T-cell (primary cell): ENCODE data around the gene DLG4. TPM values are rescaled to one million over a fixed set of nuclear protein-coding genes. Genes with fewer than 3 reads are reported as not detected.
A peak's percentile ranks its signal among the peaks of the same experiment; 100 is the strongest.

Source experiments
- ATAC-seq, 4 experiments: fragments of 200-7000 bp in 3 of 4; fragments of 150-1000 bp in 1 of 4; cut with Tn5 transposase; replicated peaks in 1 of 4; 1 replicate in 3 of 4; 2 replicates in 1 of 4; pipeline ENCODE4 v1.10.0; 2021; ENCODE audit warnings: moderate library complexity in 3 of 4, mild to moderate bottlenecking in 2 of 4, moderate number of reproducible peaks in 1 of 4
- CTCF ChIA-PET, 2 donors: fragments of 300-600 bp; sonication (Branson Sonifier 250); formaldehyde crosslinking; loops; one replicate each; lab custom pipeline; 2022; ENCODE audit warnings: antibody characterized with exemption in 2 of 2; lab: Charles Lee
- POLR2A ChIA-PET, 2 donors: fragments of 300-600 bp; sonication (Branson Sonifier 250); formaldehyde crosslinking; loops; one replicate each; lab custom pipeline; 2022; ENCODE audit warnings: antibody characterized with exemption in 2 of 2; lab: Charles Lee
- DNase-seq, 35 experiments: peaks; one replicate each; pipeline versions ENCODE4 v3.0.0 to v3.0.0-alpha.2; 2013 to 2023
- H3K27ac ChIP-seq: one replicate; pipeline ENCODE4 v1.5.1; 2013; ENCODE audit warnings: low read length
- H3K27me3 ChIP-seq, 2 experiments: replicated peaks in 1 of 2; 1 replicate in 1 of 2; 2 replicates in 1 of 2; pipeline versions ENCODE4 v1.6.1 to v1.7.0; 2013; ENCODE audit warnings: low read length in 1 of 2, mixed read lengths in 1 of 2; ENCODE audit not compliant: control insufficient read depth in 2 of 2, insufficient read depth in 2 of 2; ENCODE audit errors: extremely low read depth in 1 of 2
- H3K36me3 ChIP-seq, 2 donors: 1 replicate in 1 of 2; 2 replicates in 1 of 2; pipeline versions ENCODE4 v1.6.1 to v1.7.0; 2013; ENCODE audit warnings: low read length in 1 of 2; ENCODE audit not compliant: control insufficient read depth in 2 of 2, insufficient read depth in 1 of 2; ENCODE audit errors: extremely low read depth in 1 of 2
- H3K4me1 ChIP-seq, 2 experiments: 1 replicate in 1 of 2; 2 replicates in 1 of 2; pipeline versions ENCODE4 v1.6.1 to v1.7.0; 2013; ENCODE audit warnings: low read length in 2 of 2, mixed read lengths in 1 of 2; ENCODE audit not compliant: insufficient read depth in 2 of 2, control insufficient read depth in 1 of 2; ENCODE audit errors: extremely low read depth in 1 of 2
- H3K4me3 ChIP-seq, 2 donors: 1 replicate in 1 of 2; 2 replicates in 1 of 2; pipeline versions ENCODE4 v1.5.1 to v1.7.0; 2013; ENCODE audit warnings: mild to moderate bottlenecking in 2 of 2, low read length in 1 of 2, moderate library complexity in 1 of 2; ENCODE audit not compliant: control insufficient read depth in 1 of 2; ENCODE audit errors: extremely low read depth in 1 of 2
- H3K9me3 ChIP-seq: 2 replicates; pipeline ENCODE4 v1.7.0; 2013
- H3K27ac Mint-ChIP-seq, 2 donors: one replicate each; pipeline ENCODE4 v1.8.0; 2020 to 2021; ENCODE audit warnings: mild to moderate bottlenecking in 2 of 2, mixed read lengths in 2 of 2
- H3K27me3 Mint-ChIP-seq, 2 donors: one replicate each; pipeline ENCODE4 v1.8.0; 2021 to 2022; ENCODE audit warnings: mixed read lengths in 2 of 2
- H3K36me3 Mint-ChIP-seq: one replicate; pipeline ENCODE4 v1.8.0; 2021; ENCODE audit warnings: mixed read lengths
- H3K4me1 Mint-ChIP-seq, 3 donors: one replicate each; pipeline ENCODE4 v1.8.0; 2020 to 2022; ENCODE audit warnings: mixed read lengths in 3 of 3, mild to moderate bottlenecking in 1 of 3
- H3K4me3 Mint-ChIP-seq, 3 donors: one replicate each; pipeline ENCODE4 v1.8.0; 2020 to 2022; ENCODE audit warnings: mild to moderate bottlenecking in 3 of 3, mixed read lengths in 3 of 3, moderate library complexity in 3 of 3
- H3K9me3 Mint-ChIP-seq, 3 donors: one replicate each; pipeline ENCODE4 v1.8.0; 2020 to 2022; ENCODE audit warnings: mixed read lengths in 3 of 3
- WGBS: methylation state at CpG from one replicate; pipeline ENCODE4 v1.1.5; 2013; ENCODE audit warnings: missing lambda C conversion rate; ENCODE audit not compliant: insufficient coverage; 5-methylcytosine and 5-hydroxymethylcytosine counted together
- total RNA-seq, 35 experiments: library from RNA in 6 of 35; stranded (reverse) in 6 of 35; fragments of 120-200 nt in 1 of 35; gene quantifications; one replicate each; pipeline versions ENCODE4 v1.2.1 to v1.2.4 and lab custom pipeline; 2013 to 2026

The DLG4 gene
- total RNA-seq (10 to 100 TPM in 2 of 5 donors, 1 to 10 TPM in 3; 8.1 to 13.6 (median 9.3) TPM), total RNA-seq (lab: John Stamatoyannopoulos, UW) (3.2 to 18.5 (median 9.9) reads per million in 29 experiments)
- 5.0 TPM for total RNA-seq (2013)

DNA sequence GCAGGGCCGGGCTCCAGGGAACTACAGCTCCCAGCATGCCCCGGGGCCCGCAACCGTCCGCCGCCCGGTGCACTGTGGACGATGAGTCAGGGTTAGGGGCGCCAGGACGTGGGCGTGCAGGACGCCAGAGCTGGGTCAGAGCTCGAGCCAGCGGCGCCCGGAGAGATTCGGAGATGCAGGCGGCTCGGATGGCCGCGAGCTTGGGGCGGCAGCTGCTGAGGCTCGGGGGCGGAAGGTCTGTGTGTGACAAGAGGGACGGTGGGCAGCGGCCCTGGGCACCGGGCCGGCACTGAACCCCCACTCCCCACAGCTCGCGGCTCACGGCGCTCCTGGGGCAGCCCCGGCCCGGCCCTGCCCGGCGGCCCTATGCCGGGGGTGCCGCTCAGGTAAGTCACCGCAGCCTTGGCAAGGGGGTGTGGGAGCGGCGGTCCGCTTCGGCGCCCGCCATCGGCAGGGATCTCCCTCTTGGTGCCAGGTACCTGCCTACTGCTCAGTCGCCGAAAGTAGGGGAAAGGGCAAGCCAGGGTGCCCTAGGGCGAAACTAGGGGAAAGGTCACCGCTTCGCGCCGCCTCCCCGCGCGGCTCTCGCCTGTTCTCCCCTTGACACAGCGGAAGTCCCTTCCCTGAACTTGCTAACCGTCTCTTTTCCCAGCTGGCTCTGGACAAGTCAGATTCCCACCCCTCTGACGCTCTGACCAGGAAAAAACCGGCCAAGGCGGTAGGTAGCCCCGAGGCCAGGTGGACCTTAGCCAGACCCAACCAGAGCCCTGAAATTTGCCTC, at the start of gene DLG4, which contains the start of gene ACADVL:
Gene DLG4 (minus strand): TSS at position 25 of the 781 bp plus-strand sequence.
Gene ACADVL (plus strand): TSS at position 127 of the 781 bp plus-strand sequence. CDS start 47 bp downstream, at position 174.
- ChIA-PET POLR2A (no interaction called here), CTCF (interaction anchor here (0.9 to 1.7 kb wide), 8 partner anchors 15 to 468 kb away, joined by 3 to 12 read pairs (median 6); partner anchors contain the start of genes PHF23 (in 2 of the 2), DVL2 (in 1 of the 2) and GABARAP (in 1 of the 2))
- Mint-ChIP-seq H3K4me3 (peak within 1 kb of the TSS; percentile 89 to 91 (median 90)), H3K27ac (peak within 1 kb of the TSS; percentile 98 to 99), H3K9me3 (no peaks in the 10 kb centered on the region), H3K36me3 (peaks cover 8% of the 10 kb centered on the region), H3K27me3 (no peaks in the 10 kb centered on the region), H3K4me1 (peaks cover 52 to 57% (median 54%) of the 10 kb centered on the region in 3 donors)
- DNase-seq (peak in 34 of 35 experiments; percentile 45 to 82 (median 62)), ATAC-seq (peak; percentile 66 to 76 (median 70))
- Histone ChIP-seq H3K36me3 (peaks cover 7 to 37% of the 10 kb centered on the region in 2 donors), H3K4me3 (peak within 1 kb of the TSS; percentile 81 to 86), H3K27ac (peak within 1 kb of the TSS; percentile 80), H3K4me1 (peaks cover 39 to 60% of the 10 kb centered on the region in 2 experiments), H3K9me3 (no peaks in the 10 kb centered on the region), H3K27me3 (no peaks in the 10 kb centered on the region)
- WGBS = under 1% methylated on average over 46 of the region's 63 CpGs

DNA sequence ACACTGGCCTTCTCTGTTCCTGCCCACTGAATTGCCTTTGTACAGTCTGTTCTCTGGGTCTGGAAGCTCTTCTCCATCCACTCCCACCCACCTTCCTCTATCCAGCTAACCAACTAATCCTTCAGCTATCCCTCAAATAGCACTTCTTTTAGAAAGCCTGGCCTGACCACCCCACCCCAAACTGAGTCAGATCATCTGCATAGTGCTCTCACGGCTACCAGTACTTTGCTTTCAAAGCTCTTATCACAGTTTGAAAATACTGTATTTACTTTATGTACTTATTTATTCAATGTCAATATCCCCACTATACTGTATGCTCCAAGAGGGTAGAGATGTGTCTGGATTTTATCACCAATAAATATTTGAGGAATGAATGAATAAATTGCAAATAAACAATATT, 47.1 kb upstream of the DLG4 start:
- H3K27ac ChIP-seq = no peak overlapping the region
- no peaks in the 10 kb centered on the region for H3K9me3 ChIP-seq
- ATAC-seq (no peak), DNase-seq (no peak)
- H3K27ac Mint-ChIP-seq = no peak overlapping the region
- no peak overlapping the region for H3K4me3 Mint-ChIP-seq
- peaks cover 19 to 21% (median 20%) of the 10 kb centered on the region in 3 donors for H3K4me1 Mint-ChIP-seq
- WGBS = no CpG with 5 or more reads among the region's 1 CpG
- H3K36me3 Mint-ChIP-seq = no peaks in the 10 kb centered on the region
- ChIA-PET CTCF (no interaction called here), POLR2A (interaction anchor here in 1 of 2 donors (0.7 kb wide), 1 partner anchor 65 kb away, joined by 3 read pairs; no protein-coding TSS in a partner anchor)
- no peaks in the 10 kb centered on the region for H3K36me3 ChIP-seq
- peaks cover 3 to 30% of the 10 kb centered on the region in 2 donors for H3K27me3 Mint-ChIP-seq
- H3K9me3 Mint-ChIP-seq = no peaks in the 10 kb centered on the region
- peaks cover 0 to 55% of the 10 kb centered on the region in 2 experiments for H3K27me3 ChIP-seq
- no peak overlapping the region for H3K4me3 ChIP-seq
- peaks cover 3 to 20% of the 10 kb centered on the region in 2 experiments for H3K4me1 ChIP-seq

DNA sequence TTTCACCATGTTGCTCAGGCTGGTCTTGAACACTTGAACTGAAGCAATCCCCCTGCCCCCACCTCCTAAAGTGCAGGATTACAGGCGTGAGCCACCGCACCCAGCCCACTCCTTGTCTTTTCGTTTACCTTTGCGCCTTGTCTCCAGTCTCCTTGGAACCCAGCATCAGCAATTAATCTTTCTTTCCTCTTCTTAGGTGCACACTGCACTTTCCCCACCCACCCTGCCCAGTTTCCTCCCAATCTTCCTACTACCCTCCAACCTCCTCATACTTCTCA, 44.1 kb upstream of the DLG4 start:
- Histone ChIP-seq H3K27ac (no peak overlapping the region), H3K36me3 (peaks cover 0 to 10% of the 10 kb centered on the region in 2 donors), H3K27me3 (peaks cover 0 to 51% of the 10 kb centered on the region in 2 experiments), H3K9me3 (no peaks in the 10 kb centered on the region), H3K4me1 (peaks cover 6 to 35% of the 10 kb centered on the region in 2 experiments), H3K4me3 (no peak overlapping the region)
- POLR2A ChIA-PET = interaction anchor here in 1 of 2 donors (0.6 kb wide), 1 partner anchor 73 kb away, joined by 3 read pairs; no protein-coding TSS in a partner anchor
- ATAC-seq = peak in 1 of 4 experiments; percentile 2
- Mint-ChIP-seq H3K27ac (peak overlapping the region; percentile 64 to 67), H3K4me1 (peaks cover 22 to 23% (median 22%) of the 10 kb centered on the region in 3 donors), H3K9me3 (no peaks in the 10 kb centered on the region), H3K4me3 (peak overlapping the region; percentile 25 to 76 (median 71)), H3K27me3 (peaks cover 3 to 30% of the 10 kb centered on the region in 2 donors), H3K36me3 (no peaks in the 10 kb centered on the region)
- WGBS = 32% methylated on average over 4 of the region's 4 CpGs
- CTCF ChIA-PET = no interaction called here
- no peak for DNase-seq

DNA sequence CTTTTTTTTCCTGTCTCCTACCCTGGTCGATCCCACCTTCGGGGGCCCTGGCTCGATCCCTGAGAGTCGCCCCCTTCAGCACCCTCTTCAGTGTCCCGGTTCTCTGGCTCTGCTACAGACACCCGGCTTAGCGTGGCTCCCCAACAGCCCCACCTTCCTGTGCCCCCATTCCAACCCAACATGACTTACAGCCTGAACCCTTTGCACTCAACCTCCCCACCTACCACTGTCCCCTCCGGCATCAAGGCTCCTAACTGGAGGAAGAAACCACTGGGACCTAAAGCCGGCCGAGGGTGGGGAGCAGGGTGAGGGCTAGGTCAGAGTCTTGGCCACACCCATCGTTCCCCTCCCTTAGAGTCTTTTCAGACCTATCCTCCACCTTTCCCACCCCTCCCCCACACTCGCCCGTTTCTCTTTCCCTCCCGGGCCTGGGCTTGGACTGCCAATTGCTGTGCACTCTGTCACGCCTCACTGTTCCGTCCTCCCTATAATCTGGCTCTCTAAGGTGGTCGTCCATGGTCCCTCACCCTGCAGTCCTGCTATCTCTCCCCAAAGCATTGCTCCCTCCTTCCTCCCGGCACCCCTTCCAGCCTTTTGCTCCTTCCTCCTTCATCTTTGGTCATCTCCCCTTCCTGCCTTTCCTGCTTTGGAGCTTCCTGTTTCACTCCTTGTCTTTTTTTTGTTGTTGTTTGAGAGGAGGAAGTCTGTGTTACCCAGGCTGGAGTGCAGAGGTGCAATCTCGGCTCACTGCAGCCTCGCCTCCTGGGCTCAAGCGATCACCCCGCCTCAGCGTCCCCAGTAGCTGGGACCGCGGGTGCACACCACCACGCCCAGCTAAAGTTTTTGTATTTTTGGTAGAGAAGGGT, 43.5 kb upstream of the DLG4 start:
- CTCF ChIA-PET = no interaction called here

DNA sequence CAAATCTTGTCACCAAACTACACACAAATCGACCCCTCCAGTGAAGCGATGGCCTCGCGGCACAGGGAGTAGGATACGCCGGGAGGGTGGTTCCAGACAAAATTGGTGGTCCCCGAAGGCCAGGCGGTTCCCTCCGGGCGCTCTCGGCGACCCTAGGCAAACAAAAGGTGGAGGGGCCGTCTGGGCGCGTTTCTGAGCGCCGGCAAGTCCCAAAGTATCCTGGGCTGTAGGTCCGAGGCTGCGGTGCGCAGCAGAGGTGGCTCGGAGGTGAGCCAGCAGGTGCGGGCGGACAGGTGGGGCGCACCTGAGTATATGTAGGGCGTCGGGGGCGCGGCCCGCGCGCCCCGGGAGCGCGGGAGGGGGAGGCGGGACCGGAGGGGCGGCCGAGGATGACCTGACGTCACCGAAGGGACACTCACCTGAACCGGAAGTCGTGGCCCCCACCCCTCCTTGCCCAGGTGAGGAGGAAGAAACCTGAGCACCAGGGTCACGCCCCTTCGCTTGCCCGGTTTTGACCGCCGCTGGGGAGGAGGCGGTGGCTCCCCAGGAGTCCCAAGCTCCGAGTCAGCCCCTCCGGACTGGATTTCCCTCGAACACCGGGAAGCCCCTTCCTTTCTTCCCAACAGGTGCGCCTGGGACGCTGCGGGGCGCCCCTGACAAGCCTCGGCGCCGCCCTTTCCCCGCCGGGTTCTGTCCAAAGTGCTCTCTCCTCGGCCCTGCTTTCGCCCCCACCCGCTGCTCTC, 42.7 kb upstream of the DLG4 start, which contains the start of gene CLDN7:
Gene CLDN7 (minus strand): TSS at position 287 of the 743 bp plus-strand sequence. CDS start 435 bp downstream, outside the sequence.
- Histone ChIP-seq H3K36me3 (peaks cover 0 to 19% of the 10 kb centered on the region in 2 donors), H3K27me3 (peaks cover 0 to 47% of the 10 kb centered on the region in 2 experiments), H3K4me3 (peak within 1 kb of the TSS; percentile 49), H3K27ac (no peak within 1 kb of the TSS), H3K4me1 (peaks cover 6 to 35% of the 10 kb centered on the region in 2 experiments), H3K9me3 (no peaks in the 10 kb centered on the region)
- Mint-ChIP-seq H3K9me3 (no peaks in the 10 kb centered on the region), H3K36me3 (no peaks in the 10 kb centered on the region), H3K4me3 (peak within 1 kb of the TSS; percentile 71 to 76 (median 76)), H3K27me3 (peaks cover 3 to 30% of the 10 kb centered on the region in 2 donors), H3K27ac (peak within 1 kb of the TSS; percentile 60 to 79), H3K4me1 (peaks cover 22 to 23% (median 22%) of the 10 kb centered on the region in 3 donors)
- ChIA-PET CTCF (no interaction called here), POLR2A (no interaction called here)
- DNase-seq = no peak
- peak in 1 of 4 experiments; percentile 23 for ATAC-seq
- 15% methylated on average over 57 of the region's 64 CpGs for WGBS

More for the DNA sequence above, 43.5 kb upstream of the DLG4 start:
- H3K9me3 Mint-ChIP-seq = no peaks in the 10 kb centered on the region
- H3K4me3 Mint-ChIP-seq = peak overlapping the region; percentile 71 to 76 (median 76)
- H3K9me3 ChIP-seq = no peaks in the 10 kb centered on the region
- no peak overlapping the region for H3K27ac ChIP-seq
- WGBS = 8% methylated on average over 10 of the region's 26 CpGs
- ATAC-seq (peak; percentile 7 to 44 (median 16)), DNase-seq (peak in 1 of 35 experiments; percentile 30)
- H3K4me1 ChIP-seq = peaks cover 6 to 35% of the 10 kb centered on the region in 2 experiments
- peak overlapping the region; percentile 60 to 79 for H3K27ac Mint-ChIP-seq
- H3K4me3 ChIP-seq = peak overlapping the region; percentile 31 to 49
- H3K36me3 ChIP-seq = peaks cover 0 to 15% of the 10 kb centered on the region in 2 donors
- H3K4me1 Mint-ChIP-seq = peaks cover 22 to 23% (median 22%) of the 10 kb centered on the region in 3 donors
- POLR2A ChIA-PET = interaction anchor here in 1 of 2 donors (0.6 kb wide), 1 partner anchor 73 kb away, joined by 3 read pairs; no protein-coding TSS in a partner anchor
- peaks cover 0 to 51% of the 10 kb centered on the region in 2 experiments for H3K27me3 ChIP-seq
- H3K27me3 Mint-ChIP-seq = peaks cover 3 to 30% of the 10 kb centered on the region in 2 donors
- no peaks in the 10 kb centered on the region for H3K36me3 Mint-ChIP-seq
